DOHH2 (cell line): ENCODE results near the gene TUBG2.

ENCODE experiments used
- H3F3A ChIP-seq: fragments of 200-600 bp; sonication (generic), shearing (Covaris generic); 2 replicates; pipeline ENCODE4 v1.6.0; 2016; ENCODE audit warnings: antibody characterized with exemption, mild to moderate bottlenecking; ENCODE audit not compliant: control insufficient read depth, insufficient read depth
- H3K27ac ChIP-seq: fragments of 200-600 bp; sonication (generic); 2 replicates; pipeline ENCODE4 v1.5.1; 2014; ENCODE audit warnings: low read depth, mild to moderate bottlenecking, low read length, moderate library complexity
- H3K27me3 ChIP-seq: fragments of 200-600 bp; sonication (generic); 2 replicates; pipeline ENCODE4 v1.6.1; 2014; ENCODE audit warnings: mild to moderate bottlenecking, low read length, mixed read lengths; ENCODE audit not compliant: control insufficient read depth
- H3K36me3 ChIP-seq: fragments of 200-600 bp; sonication (generic); 2 replicates; pipeline ENCODE4 v1.6.1; 2014; ENCODE audit warnings: mild to moderate bottlenecking, low read length, moderate library complexity, mixed read lengths; ENCODE audit not compliant: control insufficient read depth
- H3K4me1 ChIP-seq: fragments of 200-600 bp; sonication (generic); 2 replicates; pipeline ENCODE4 v1.6.1; 2014; ENCODE audit warnings: mild to moderate bottlenecking, low read length, mixed read lengths; ENCODE audit not compliant: control insufficient read depth
- H3K4me2 ChIP-seq: fragments of 200-600 bp; sonication (generic); 2 replicates; pipeline ENCODE4 v1.6.0; 2014; ENCODE audit warnings: mild to moderate bottlenecking, low read length, moderate library complexity
- H3K4me3 ChIP-seq: fragments of 200-600 bp; sonication (generic); 2 replicates; pipeline ENCODE4 v1.5.1; 2014; ENCODE audit warnings: mild to moderate bottlenecking, low read length, mixed read lengths
- H3K79me2 ChIP-seq: fragments of 200-600 bp; sonication (generic); 2 replicates; pipeline ENCODE4 v1.6.1; 2014; ENCODE audit warnings: mild to moderate bottlenecking, low read length, mixed read lengths; ENCODE audit not compliant: control insufficient read depth
- H3K9me2 ChIP-seq: fragments of 200-600 bp; sonication (generic); replicated peaks from 2 replicates; pipeline ENCODE4 v1.6.1; 2014; ENCODE audit warnings: mild to moderate bottlenecking, low read length, mixed read lengths; ENCODE audit not compliant: control insufficient read depth
- H3K9me3 ChIP-seq: fragments of 200-600 bp; sonication (generic); 2 replicates; pipeline ENCODE4 v1.6.1; 2014; ENCODE audit warnings: antibody characterized with exemption, low read length, mixed read lengths; ENCODE audit not compliant: control insufficient read depth, insufficient read depth
- H4K20me1 ChIP-seq: fragments of 200-600 bp; sonication (generic); 2 replicates; pipeline ENCODE4 v1.6.0; 2014; ENCODE audit warnings: low read depth, mild to moderate bottlenecking, antibody characterized with exemption, low read length, moderate library complexity; ENCODE audit not compliant: control insufficient read depth, insufficient read depth
- EZH2phosphoT487 ChIP-seq: fragments of 200-600 bp; sonication (generic); IDR thresholded peaks from 2 replicates; pipeline ENCODE4 v1.6.1; 2017; ENCODE audit warnings: borderline replicate concordance, mild to moderate bottlenecking, antibody characterized with exemption, low read length, moderate library complexity, mixed read lengths
- TF ChIP-seq, protein P1 (sequence below): fragments of 200-600 bp; sonication (generic); IDR thresholded peaks from one replicate; pipeline ENCODE4 v1.5.1; 2014; ENCODE audit warnings: antibody characterized with exemption, mild to moderate bottlenecking, low read depth, low read length; ENCODE audit not compliant: poor library complexity, severe bottlenecking

Gene TUBG2

DNA sequence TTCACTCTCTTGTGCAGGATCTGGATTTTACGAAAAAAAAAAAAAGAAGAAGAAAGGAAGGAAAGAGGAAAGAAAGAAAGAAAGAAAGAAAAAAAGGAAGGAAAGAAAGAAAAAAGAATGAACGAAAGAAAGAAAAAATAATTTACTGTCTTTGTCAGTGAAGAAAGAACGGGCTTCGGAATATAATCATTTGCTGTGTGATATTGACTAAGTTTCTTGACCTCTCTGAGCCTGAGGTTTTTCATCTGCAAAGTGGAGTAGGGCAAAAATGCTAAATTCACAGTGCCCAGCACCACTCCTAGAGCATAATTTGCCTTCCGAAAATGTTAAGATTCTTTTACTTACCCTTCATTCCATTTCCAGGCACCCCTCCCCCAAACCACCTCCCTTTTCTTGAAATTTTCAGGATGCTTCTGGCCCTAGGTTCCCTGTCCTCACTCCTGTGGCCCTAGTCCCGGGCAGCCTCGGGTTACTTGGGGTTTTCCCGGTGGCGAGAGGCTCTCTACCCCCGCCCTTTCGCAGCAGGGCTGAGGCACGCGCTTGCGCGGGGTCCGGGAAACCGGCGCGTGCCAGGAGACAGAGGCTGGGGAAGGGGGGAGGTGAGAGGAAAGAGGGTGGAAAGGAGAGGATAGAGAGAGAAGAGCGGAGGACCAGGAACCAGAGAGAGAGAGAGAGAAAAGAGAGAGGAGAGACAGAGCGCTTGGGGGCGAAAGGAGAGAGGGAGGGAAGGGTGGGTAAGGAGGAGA lies 23.1 kb downstream of the TUBG2 start, which contains the start of gene CNTNAP1:
Gene CNTNAP1 (plus strand): TSS at position 556 of the 746 bp plus-strand sequence. CDS start 299 bp downstream, outside the sequence.
- H3K4me3 ChIP-seq, result peak within 1 kb of the TSS; percentile 37
- no peaks in the 10 kb centered on the region for H4K20me1 ChIP-seq
- TF ChIP-seq EZH2phosphoT487, result no peak; the same call in 1 of the 2 replicates
- TF ChIP-seq, protein P1, sequence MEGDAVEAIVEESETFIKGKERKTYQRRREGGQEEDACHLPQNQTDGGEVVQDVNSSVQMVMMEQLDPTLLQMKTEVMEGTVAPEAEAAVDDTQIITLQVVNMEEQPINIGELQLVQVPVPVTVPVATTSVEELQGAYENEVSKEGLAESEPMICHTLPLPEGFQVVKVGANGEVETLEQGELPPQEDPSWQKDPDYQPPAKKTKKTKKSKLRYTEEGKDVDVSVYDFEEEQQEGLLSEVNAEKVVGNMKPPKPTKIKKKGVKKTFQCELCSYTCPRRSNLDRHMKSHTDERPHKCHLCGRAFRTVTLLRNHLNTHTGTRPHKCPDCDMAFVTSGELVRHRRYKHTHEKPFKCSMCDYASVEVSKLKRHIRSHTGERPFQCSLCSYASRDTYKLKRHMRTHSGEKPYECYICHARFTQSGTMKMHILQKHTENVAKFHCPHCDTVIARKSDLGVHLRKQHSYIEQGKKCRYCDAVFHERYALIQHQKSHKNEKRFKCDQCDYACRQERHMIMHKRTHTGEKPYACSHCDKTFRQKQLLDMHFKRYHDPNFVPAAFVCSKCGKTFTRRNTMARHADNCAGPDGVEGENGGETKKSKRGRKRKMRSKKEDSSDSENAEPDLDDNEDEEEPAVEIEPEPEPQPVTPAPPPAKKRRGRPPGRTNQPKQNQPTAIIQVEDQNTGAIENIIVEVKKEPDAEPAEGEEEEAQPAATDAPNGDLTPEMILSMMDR, result no peak
- peak within 1 kb of the TSS; percentile 59 for H3K4me2 ChIP-seq
- H3K9me3 ChIP-seq, result no peaks in the 10 kb centered on the region
- peaks cover 48% of the 10 kb centered on the region for H3K4me1 ChIP-seq
- H3K27ac ChIP-seq, result no peak within 1 kb of the TSS
- H3K36me3 ChIP-seq, result no peaks in the 10 kb centered on the region
- peaks cover 9% of the 10 kb centered on the region for H3F3A ChIP-seq
- no peaks in the 10 kb centered on the region for H3K9me2 ChIP-seq
- peaks cover 23% of the 10 kb centered on the region for H3K27me3 ChIP-seq
- H3K79me2 ChIP-seq, result no peaks in the 10 kb centered on the region

DNA sequence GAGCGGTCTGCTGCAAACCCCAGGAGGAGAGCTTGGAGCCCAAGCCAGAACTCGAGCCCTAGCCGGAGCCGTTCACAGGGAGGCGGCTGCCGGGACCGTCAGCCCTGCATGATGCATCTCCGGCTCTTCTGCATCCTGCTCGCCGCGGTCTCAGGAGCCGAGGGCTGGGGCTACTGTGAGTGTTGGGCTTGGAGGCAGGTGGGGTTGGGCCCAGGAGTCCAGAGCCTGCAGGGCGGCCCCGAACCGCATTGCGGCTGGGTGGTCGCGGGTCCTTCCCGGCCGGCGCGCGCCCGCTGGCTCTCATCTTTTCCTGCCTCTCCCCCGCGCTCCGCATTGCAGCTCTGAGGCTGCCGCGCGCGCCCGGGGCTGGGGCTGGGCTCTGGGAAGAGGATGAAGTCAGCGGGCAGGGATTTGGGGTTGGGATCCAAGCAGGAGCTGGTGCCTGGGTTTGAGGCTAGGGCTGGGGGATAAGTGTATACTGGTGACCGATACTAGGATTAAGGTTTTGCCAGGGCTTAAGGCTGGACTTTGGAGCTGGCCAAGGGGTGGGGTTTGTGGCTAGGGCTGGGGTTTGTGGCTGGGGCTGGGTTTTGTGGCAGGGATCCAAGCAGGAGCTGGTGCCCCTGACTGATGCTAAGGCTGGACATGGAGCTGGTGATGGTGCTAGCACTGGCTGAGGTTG lies 23.8 kb downstream of the TUBG2 start:
- Histone ChIP-seq H3K4me1 (peaks cover 41% of the 10 kb centered on the region), H4K20me1 (no peaks in the 10 kb centered on the region), H3K27ac (no peak overlapping the region), H3K9me2 (no peaks in the 10 kb centered on the region), H3K27me3 (peaks cover 23% of the 10 kb centered on the region), H3K36me3 (no peaks in the 10 kb centered on the region), H3K79me2 (no peaks in the 10 kb centered on the region), H3K9me3 (no peaks in the 10 kb centered on the region), H3F3A (peaks cover 9% of the 10 kb centered on the region), H3K4me2 (peak overlapping the region; percentile 59), H3K4me3 (peak overlapping the region; percentile 37; the same call in 1 of the 2 replicates)
- TF ChIP-seq EZH2phosphoT487, result peak; percentile 36; the same call in 1 of the 2 replicates
- TF ChIP-seq, protein P1, result no peak

DNA sequence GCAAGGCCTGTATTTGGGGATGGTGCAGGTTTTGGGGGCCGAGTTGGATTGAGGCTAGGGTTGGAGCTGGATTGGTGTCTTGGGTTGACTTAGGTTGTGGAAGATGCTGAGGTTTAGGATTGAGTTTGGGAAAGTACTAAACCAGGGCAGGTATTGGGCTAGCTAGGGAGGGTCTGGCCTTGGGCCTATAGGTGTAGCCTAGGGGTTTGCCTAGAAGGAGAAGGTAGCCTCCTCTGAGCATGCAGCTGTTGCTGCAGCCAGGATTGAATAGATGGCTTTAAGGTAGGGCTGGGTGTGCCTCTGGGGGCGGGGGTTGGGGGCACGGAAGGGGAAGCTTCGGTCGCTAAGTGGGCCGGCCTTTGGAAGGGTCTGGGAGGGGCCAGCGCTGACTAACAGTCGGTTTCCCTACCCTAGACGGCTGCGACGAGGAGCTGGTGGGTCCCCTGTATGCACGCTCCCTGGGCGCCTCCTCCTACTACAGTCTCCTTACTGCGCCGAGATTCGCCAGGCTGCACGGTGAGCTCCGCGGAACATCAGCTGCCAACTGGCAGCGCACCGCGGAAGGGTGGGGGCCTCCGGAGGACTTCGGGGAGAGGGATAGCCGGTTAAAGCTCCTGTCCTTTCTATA lies 24.4 kb downstream of the TUBG2 start:
- Histone ChIP-seq H3K27ac (no peak overlapping the region), H3K9me2 (no peaks in the 10 kb centered on the region), H4K20me1 (no peaks in the 10 kb centered on the region), H3K4me1 (peaks cover 38% of the 10 kb centered on the region), H3K27me3 (peaks cover 23% of the 10 kb centered on the region), H3K36me3 (no peaks in the 10 kb centered on the region), H3K79me2 (no peaks in the 10 kb centered on the region), H3K9me3 (no peaks in the 10 kb centered on the region), H3K4me3 (no peak overlapping the region), H3K4me2 (no peak overlapping the region), H3F3A (peaks cover 8% of the 10 kb centered on the region)
- TF ChIP-seq EZH2phosphoT487, result no peak
- TF ChIP-seq, protein P1, result no peak
